IPS-15b (cell line): ENCODE results near the gene LRRC41.

Experiments
- H3K27me3 ChIP-seq: one replicate; pipeline ENCODE4 v1.6.1; 2013; ENCODE audit warnings: low read length; ENCODE audit not compliant: control insufficient read depth, insufficient read depth
- H3K36me3 ChIP-seq: one replicate; pipeline ENCODE4 v1.6.1; 2013; ENCODE audit warnings: low read length; ENCODE audit not compliant: control insufficient read depth, insufficient read depth
- H3K4me1 ChIP-seq: one replicate; pipeline ENCODE4 v1.6.1; 2013; ENCODE audit warnings: mild to moderate bottlenecking, low read length; ENCODE audit not compliant: control insufficient read depth, insufficient read depth
- H3K4me3 ChIP-seq: one replicate; pipeline ENCODE4 v1.5.1; 2013; ENCODE audit warnings: low read depth, low read length
- H3K9ac ChIP-seq: one replicate; pipeline ENCODE4 v1.6.1; 2013; ENCODE audit warnings: low read depth, mild to moderate bottlenecking, low read length
- H3K9me3 ChIP-seq: one replicate; pipeline ENCODE4 v1.6.1; 2013; ENCODE audit warnings: mild to moderate bottlenecking, low read length; ENCODE audit not compliant: control insufficient read depth, insufficient read depth

The LRRC41 gene

GRCh38 chr1:46298387-46298786 lies 5.0 kb downstream of the LRRC41 start:
- peaks cover 9% of the 10 kb centered on the region for H3K36me3 ChIP-seq
- no peaks in the 10 kb centered on the region for H3K27me3 ChIP-seq
- H3K4me1 ChIP-seq, result peaks cover 7% of the 10 kb centered on the region
- peak overlapping the region; percentile 13 for H3K9ac ChIP-seq
- no peaks in the 10 kb centered on the region for H3K9me3 ChIP-seq
- H3K4me3 ChIP-seq, result no peak overlapping the region

- Histone ChIP-seq H3K9ac (no peak overlapping the region), H3K36me3 (peaks cover 9% of the 10 kb centered on the region), H3K9me3 (no peaks in the 10 kb centered on the region), H3K4me3 (no peak overlapping the region), H3K27me3 (no peaks in the 10 kb centered on the region), H3K4me1 (peaks cover 7% of the 10 kb centered on the region)
These were observed 8.1 kb downstream of the LRRC41 start for GRCh38 chr1:46295306-46295705.

GRCh38 chr1:46289976-46290375 lies 13.4 kb downstream of the LRRC41 start:
- Histone ChIP-seq H3K4me3 (no peak overlapping the region), H3K4me1 (no peaks in the 10 kb centered on the region), H3K27me3 (no peaks in the 10 kb centered on the region), H3K36me3 (peaks cover 13% of the 10 kb centered on the region), H3K9me3 (no peaks in the 10 kb centered on the region), H3K9ac (no peak overlapping the region)

GRCh38 chr1:46289134-46289494 lies 14.3 kb downstream of the LRRC41 start:
- Histone ChIP-seq H3K36me3 (peaks cover 17% of the 10 kb centered on the region), H3K9me3 (no peaks in the 10 kb centered on the region), H3K4me3 (no peak overlapping the region), H3K9ac (no peak overlapping the region), H3K4me1 (no peaks in the 10 kb centered on the region), H3K27me3 (no peaks in the 10 kb centered on the region)

GRCh38 chr1:46288485-46289133 lies 14.8 kb downstream of the LRRC41 start:
- H3K4me3 ChIP-seq, result no peak overlapping the region
- H3K4me1 ChIP-seq, result no peaks in the 10 kb centered on the region
- no peaks in the 10 kb centered on the region for H3K9me3 ChIP-seq
- H3K9ac ChIP-seq, result no peak overlapping the region
- peaks cover 17% of the 10 kb centered on the region for H3K36me3 ChIP-seq
- no peaks in the 10 kb centered on the region for H3K27me3 ChIP-seq

- H3K36me3 ChIP-seq, result peaks cover 20% of the 10 kb centered on the region
- H3K9ac ChIP-seq, result no peak overlapping the region
- H3K4me3 ChIP-seq, result no peak overlapping the region
- H3K4me1 ChIP-seq, result no peaks in the 10 kb centered on the region
- no peaks in the 10 kb centered on the region for H3K27me3 ChIP-seq
- no peaks in the 10 kb centered on the region for H3K9me3 ChIP-seq
These were observed 17.5 kb downstream of the LRRC41 start for GRCh38 chr1:46285730-46286477.

- no peak overlapping the region for H3K9ac ChIP-seq
- H3K36me3 ChIP-seq, result peaks cover 27% of the 10 kb centered on the region
- H3K27me3 ChIP-seq, result no peaks in the 10 kb centered on the region
- H3K4me1 ChIP-seq, result no peaks in the 10 kb centered on the region
- H3K9me3 ChIP-seq, result no peaks in the 10 kb centered on the region
- no peak overlapping the region for H3K4me3 ChIP-seq
These were observed 18.5 kb downstream of the LRRC41 start for GRCh38 chr1:46284597-46285564.

- Histone ChIP-seq H3K9me3 (no peaks in the 10 kb centered on the region), H3K4me1 (no peaks in the 10 kb centered on the region), H3K4me3 (no peak overlapping the region), H3K9ac (no peak overlapping the region), H3K27me3 (no peaks in the 10 kb centered on the region), H3K36me3 (peaks cover 34% of the 10 kb centered on the region)
These were observed 19.4 kb downstream of the LRRC41 start for GRCh38 chr1:46284058-46284457.

GRCh38 chr1:46281021-46281420 lies 22.4 kb downstream of the LRRC41 start:
- no peak overlapping the region for H3K4me3 ChIP-seq
- H3K9me3 ChIP-seq, result no peaks in the 10 kb centered on the region
- no peak overlapping the region for H3K9ac ChIP-seq
- H3K36me3 ChIP-seq, result peaks cover 56% of the 10 kb centered on the region
- H3K27me3 ChIP-seq, result no peaks in the 10 kb centered on the region
- no peaks in the 10 kb centered on the region for H3K4me1 ChIP-seq

- H3K9me3 ChIP-seq, result no peaks in the 10 kb centered on the region
- H3K4me3 ChIP-seq, result no peak overlapping the region
- H3K4me1 ChIP-seq, result no peaks in the 10 kb centered on the region
- no peak overlapping the region for H3K9ac ChIP-seq
- H3K27me3 ChIP-seq, result no peaks in the 10 kb centered on the region
- H3K36me3 ChIP-seq, result peaks cover 51% of the 10 kb centered on the region
These were observed 23.3 kb downstream of the LRRC41 start for GRCh38 chr1:46280092-46280491.

GRCh38 chr1:46278807-46279206 lies 24.6 kb downstream of the LRRC41 start:
- Histone ChIP-seq H3K36me3 (peaks cover 52% of the 10 kb centered on the region), H3K4me3 (no peak overlapping the region), H3K9me3 (no peaks in the 10 kb centered on the region), H3K27me3 (no peaks in the 10 kb centered on the region), H3K4me1 (no peaks in the 10 kb centered on the region), H3K9ac (no peak overlapping the region)
